CD4-positive, alpha-beta T cell treated with Interleukin-21 for 1 hour (primary cell): Measurements from ENCODE around the gene FHAD1.
"Not testable (repeated sequence)": the region's sequence is repeated elsewhere in the genome, so short reads cannot be mapped to it uniquely, and the experiment has no call there.

Experiments
- DNase-seq: peaks from one replicate; pipeline ENCODE4 v3.0.0-alpha.2; 2020

Gene FHAD1

GRCh38 chr1:15277933-15278332 lies 30.9 kb downstream of the FHAD1 start:
- DNase-seq, result no peak

GRCh38 chr1:15279576-15280230 lies 32.7 kb downstream of the FHAD1 start:
- DNase-seq, result no peak

- no peak for DNase-seq
These were observed 33.4 kb downstream of the FHAD1 start for GRCh38 chr1:15280416-15280815.

DNA sequence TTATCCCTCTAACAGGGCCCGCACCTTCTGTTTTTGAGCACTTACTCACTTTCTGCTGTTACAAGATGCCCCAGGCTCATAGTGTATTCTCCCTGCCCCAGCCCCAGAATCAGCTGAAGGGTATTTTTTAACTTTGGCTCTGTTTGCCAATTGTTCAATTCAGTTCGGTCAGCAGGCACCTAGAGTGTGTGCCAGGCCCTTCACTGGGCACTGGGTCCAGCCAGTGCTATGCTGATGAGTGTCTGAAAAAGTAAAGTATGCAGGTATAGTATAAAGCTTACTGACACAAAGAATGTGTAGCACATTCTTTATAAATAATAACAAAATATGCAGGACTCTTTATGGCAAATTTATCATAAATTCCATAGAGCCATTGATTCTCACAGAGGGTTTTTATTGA lies 35.0 kb downstream of the FHAD1 start:
- no peak for DNase-seq

- DNase-seq, result no peak
These were observed 35.9 kb downstream of the FHAD1 start for GRCh38 chr1:15282810-15283474.

DNA sequence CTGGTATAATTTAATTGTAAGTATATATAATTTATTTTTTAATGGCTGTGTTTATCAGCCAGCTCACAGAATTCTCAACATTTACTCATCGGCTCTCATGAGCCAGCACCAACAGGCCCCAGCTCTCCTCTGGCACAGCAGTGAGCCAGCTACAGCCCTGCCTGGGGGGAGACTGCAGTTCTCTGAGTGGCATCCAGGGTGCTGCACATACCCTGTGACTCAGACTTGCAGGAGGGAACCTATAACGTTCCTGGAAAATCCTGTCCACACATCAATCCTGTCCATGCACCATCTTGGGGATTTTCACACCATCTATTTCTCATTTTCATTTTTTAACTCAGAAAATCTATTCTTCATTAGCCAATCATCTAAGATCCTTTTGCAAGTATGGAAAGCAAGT lies 36.5 kb downstream of the FHAD1 start:
- DNase-seq, result no peak

DNA sequence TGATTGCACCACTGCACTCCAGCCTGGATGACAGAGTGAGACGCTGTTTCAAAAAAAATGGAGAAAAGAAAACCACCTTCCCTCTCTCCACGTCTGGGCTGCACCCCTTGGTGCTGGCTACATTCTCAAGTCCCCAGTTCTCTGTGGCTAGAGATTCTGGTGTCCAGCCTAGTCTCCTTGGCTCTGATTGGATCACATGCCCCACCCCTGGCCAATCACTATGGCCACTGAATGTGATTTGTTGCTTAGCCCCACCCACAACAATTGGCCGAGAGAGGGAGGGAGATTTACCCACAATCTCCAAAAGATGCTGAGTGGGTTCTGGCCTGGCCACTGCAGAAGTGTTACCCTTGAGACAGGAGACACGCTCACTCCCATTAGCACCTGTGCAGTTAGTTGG lies 39.4 kb downstream of the FHAD1 start:
- DNase-seq, result no peak

DNA sequence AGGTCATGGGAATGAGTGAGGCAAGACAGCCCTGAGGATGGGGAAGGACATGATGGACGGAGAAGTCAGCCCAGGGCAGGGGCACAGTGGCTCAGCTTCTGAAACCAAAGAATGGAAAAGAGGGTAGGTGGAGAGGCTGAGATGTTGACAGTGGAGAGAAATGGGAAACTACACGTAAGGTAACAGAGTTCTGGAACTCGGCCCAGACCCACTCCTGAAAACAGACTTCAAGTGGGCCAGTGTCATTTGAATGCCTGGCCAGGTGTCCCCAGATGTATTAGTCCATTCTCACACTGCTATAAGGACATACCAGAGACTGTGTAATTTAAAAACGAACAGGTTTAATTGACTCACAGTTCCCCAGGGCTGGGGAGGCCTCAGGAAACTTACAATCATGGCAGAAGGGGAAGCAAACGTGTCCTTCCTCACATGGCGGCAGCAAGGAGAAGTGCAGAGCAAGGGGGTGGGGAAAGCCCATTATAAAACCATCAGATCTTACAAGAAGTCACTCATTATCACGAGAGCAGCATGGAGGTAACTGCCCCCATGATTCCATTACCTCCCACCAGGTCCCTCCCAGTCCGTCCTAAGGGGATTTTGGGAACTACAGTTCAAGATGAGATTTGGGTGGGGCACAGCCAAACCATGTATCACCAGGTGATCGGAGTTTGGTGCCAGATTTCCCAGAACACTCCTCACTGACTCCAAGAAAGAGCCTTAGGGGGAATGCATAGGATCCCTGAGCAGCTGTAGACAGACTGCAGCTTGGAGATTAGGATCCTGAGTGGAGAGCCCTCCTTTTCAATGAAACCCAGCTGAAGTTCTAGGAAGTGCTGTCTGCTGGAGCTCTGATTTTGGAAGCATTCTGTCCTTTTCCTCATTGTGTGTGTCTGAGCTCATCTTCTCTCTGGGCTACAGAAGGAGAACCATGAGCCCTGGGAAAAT lies 40.3 kb downstream of the FHAD1 start:
- no peak for DNase-seq

GRCh38 chr1:15288173-15288926 lies 41.3 kb downstream of the FHAD1 start:
- DNase-seq, result no peak

DNA sequence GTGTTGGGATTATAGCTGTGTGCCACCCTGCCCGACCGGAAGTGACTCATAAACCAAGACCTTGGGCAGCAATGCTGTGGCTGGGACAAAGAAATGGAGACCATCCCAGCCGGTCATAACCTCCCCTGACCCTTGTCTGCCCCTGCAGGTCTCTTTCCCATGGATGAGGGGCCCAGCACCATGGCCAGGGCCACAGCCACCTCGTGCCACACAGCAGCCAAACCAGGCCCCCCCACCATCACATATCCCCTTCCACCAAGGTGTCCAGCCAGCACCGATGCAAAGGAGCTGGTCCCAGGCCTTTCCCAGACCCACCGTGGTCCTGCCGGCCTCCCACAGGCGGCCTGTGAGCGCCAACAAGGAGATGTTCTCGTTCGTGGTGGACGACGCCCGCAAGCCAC lies 42.2 kb downstream of the FHAD1 start:
- DNase-seq, result no peak

GRCh38 chr1:15290382-15290781 lies 43.4 kb downstream of the FHAD1 start:
- no peak for DNase-seq

DNA sequence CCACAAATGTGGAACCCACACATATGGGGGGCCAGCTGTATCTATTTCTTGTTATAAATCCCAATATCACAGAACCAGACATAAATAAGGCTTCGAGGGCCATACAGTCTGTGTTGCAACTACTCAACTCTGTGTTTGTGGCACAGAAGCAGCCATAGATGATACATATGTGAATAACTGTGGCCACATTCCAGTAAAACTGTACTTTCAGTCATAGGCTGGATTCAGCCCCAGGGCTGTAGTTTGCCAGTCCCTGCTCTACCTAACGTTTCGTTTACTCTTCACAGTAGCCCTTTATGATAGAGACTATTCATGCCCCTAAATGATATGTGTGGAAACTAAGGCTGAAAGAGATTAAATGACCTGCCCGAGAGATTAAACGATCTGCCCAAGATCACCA lies 48.7 kb downstream of the FHAD1 start:
- no peak for DNase-seq

DNA sequence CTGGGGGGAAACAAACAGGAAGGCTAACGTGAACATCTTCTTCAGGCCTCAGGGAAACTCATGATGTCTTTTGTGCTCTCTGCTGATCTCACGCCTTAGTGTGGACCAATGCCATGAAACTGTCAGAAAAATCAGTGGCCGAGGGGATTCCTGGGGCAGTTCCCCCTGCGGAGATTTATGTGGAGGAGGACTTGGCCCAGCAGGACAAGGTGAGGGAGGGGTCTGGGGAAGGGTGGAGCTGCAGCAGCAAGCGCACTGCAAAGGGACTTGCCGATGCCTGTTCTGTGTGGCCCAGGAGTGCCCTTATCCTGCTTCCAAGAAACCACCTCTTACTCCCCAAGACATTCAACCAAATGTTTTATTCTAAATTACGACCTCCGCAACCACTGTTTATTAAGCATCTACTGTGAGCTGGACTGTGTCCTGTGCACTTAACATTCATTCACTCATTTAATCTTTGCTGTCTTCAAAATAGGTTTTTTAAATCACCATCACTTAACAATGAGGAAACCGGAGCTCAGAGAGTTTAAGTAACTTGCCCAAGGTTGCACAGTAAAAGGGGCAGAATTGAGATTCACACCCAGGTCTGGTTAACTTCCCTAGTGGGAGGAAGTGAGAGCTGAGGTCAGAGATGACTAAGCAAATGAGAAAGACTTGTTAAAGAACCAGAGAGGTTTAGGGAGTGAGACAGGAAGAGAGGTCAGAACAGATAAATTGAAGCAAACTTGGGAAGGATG lies 49.7 kb downstream of the FHAD1 start:
- peak; percentile 10 for DNase-seq

- DNase-seq, result not testable (repeated sequence)
These were observed 51.0 kb downstream of the FHAD1 start for GRCh38 chr1:15297975-15298374.

DNA sequence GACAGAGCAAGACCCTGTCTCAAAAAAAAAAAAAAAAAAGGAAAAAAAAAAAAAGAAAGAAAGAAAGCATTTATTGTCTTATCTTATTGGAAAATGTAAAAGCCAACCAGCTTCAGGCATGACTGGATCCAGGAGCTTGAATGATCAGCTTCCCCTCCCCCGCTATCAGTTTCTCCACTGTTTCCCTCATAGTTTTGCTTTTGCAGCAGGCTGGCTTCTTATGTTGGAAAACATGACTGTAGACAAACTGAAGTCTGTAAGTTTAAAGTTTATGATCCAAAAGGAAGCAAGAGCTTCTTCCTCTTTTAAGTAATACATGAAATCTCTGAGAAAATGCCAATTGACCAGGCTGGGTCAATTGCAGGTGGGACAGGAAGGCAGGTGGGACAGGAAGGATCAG lies 52.2 kb downstream of the FHAD1 start:
- no peak for DNase-seq

DNA sequence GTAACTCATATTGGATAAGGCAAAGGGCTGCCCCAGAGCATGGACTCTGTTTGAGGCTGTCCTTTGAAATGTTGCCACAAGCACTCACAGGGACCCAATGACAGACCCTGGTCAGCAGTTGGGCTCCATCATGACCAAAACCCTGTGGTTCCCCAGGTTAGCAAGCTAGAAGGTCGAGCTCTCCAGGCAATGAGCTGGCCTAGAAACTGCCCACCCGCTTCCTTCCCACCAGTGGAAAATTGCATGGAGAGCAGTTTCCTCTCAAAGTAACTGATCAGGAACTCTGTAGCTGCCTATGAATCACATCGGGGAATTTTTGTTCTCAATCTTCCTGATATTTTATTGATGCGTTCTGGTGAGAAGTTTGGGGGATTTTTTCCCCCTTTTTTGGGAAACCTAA lies 52.8 kb downstream of the FHAD1 start:
- no peak for DNase-seq

- DNase-seq, result no peak
These were observed 56.9 kb downstream of the FHAD1 start for GRCh38 chr1:15303935-15304334.

DNA sequence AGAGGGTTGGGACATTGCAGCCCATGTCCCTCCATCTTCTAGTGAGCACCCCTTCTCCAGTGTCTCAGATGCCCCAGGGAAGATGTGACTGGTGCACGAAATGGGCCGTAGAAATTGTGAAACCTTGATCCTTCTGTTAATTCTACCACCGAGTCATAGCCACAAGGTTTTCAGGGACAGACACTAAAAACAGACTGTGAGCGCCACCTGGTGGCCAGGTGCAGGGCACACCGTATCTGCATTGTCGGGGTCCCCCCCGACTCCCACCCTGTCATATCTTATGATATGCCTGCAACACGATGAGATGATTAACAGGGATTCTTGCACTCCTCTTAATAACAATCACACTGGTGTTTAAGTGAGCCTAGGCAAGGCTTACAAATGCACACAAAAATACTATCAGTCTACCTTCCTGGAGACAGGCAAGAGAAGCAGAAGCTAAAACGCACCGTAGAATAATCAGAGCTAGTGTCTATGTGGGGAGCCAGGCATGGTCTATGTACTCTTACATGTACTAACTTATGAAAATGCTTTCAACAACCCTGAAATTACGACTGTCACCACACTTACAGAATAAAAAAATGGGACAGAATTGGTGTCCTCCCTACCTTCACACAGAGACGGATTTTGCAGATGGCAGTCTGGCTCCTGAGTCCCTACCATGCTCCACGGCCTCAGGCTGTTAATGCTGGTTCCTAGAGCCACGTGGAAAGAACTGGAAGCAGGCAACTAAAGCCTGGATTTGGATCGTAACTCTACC lies 57.9 kb downstream of the FHAD1 start:
- peak; percentile 61 for DNase-seq

DNA sequence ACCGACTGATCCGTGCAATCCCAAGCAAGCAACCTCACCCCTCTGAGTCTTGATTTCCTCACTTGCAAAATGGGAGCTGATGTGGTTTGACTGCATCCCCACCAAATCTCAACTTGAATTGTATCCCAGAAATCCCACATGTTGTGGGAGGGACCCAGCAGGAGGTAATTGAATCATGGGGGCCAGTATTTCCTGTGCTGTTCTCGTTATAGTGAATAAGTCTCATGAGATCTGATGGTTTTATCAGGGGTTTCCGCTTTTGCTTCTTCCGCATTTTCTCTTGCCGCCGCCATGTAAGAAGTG lies 58.4 kb downstream of the FHAD1 start:
- no peak for DNase-seq

- DNase-seq, result not testable (repeated sequence)
These were observed 59.3 kb downstream of the FHAD1 start for GRCh38 chr1:15306352-15306751.

- no peak for DNase-seq
These were observed 61.1 kb downstream of the FHAD1 start for GRCh38 chr1:15308135-15308534.

GRCh38 chr1:15308621-15309027 lies 61.6 kb downstream of the FHAD1 start:
- DNase-seq, result no peak
